Measurements from ENCODE around the gene CAMSAP2. TPM values are rescaled to one million over a fixed set of nuclear protein-coding genes. Genes with fewer than 3 reads are reported as not detected.
A peak's percentile ranks its signal among the peaks of the same experiment; 100 is the strongest.

Gene CAMSAP2
- total RNA-seq, 1 donor from 2014 or later = 10.6 TPM

DNA sequence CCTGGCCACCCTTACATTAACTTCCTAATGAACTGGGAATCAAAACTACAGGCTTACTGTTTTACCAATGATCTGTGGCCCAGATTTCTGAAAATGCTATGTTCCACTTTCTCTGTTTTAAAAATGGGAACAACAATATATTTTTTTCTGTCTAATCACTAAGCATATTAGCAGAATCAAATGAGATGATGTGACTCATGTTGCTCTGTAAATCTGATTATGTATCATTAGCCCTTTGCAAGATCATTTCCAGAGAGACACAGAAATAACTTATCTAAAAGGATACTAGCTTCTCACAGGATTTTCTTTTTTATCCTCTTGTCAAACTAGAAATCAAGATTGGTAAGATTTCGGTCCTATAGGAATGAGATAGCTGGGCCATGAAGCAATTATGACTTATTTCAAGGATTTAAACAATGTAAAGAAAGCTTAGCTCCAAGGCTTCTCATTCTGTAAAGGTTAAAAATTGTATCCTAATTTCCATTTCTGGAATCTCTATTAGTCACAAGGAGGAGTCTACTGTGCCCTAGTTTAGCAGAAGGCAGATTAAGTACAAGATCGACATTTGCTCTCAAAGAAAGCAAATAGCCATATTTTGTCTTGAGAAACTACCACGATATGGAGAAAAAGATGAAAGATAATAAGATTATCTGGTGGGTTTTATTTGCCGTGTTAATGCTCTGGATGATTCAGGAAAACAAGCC lies 32.4 kb upstream of the CAMSAP2 start:
- no peak for DNase-seq (ENCODE audit: low read depth)
- H3K4me3 ChIP-seq (ENCODE audit: low read depth, low read length) = no peak overlapping the region

GRCh38 chr1:200707116-200707515 lies 31.6 kb upstream of the CAMSAP2 start:
- H3K4me3 ChIP-seq (ENCODE audit: low read depth, low read length) = no peak overlapping the region
- DNase-seq (ENCODE audit: low read depth) = no peak
- TF ChIP-seq, protein P1, sequence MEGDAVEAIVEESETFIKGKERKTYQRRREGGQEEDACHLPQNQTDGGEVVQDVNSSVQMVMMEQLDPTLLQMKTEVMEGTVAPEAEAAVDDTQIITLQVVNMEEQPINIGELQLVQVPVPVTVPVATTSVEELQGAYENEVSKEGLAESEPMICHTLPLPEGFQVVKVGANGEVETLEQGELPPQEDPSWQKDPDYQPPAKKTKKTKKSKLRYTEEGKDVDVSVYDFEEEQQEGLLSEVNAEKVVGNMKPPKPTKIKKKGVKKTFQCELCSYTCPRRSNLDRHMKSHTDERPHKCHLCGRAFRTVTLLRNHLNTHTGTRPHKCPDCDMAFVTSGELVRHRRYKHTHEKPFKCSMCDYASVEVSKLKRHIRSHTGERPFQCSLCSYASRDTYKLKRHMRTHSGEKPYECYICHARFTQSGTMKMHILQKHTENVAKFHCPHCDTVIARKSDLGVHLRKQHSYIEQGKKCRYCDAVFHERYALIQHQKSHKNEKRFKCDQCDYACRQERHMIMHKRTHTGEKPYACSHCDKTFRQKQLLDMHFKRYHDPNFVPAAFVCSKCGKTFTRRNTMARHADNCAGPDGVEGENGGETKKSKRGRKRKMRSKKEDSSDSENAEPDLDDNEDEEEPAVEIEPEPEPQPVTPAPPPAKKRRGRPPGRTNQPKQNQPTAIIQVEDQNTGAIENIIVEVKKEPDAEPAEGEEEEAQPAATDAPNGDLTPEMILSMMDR (conservative IDR thresholded peaks at IDR 0.05; ENCODE audit: low read depth, low read length) = no peak

More for the DNA sequence above, 32.4 kb upstream of the CAMSAP2 start:
- TF ChIP-seq, protein P1 (conservative IDR thresholded peaks at IDR 0.05; ENCODE audit: low read depth, low read length) = no peak

DNA sequence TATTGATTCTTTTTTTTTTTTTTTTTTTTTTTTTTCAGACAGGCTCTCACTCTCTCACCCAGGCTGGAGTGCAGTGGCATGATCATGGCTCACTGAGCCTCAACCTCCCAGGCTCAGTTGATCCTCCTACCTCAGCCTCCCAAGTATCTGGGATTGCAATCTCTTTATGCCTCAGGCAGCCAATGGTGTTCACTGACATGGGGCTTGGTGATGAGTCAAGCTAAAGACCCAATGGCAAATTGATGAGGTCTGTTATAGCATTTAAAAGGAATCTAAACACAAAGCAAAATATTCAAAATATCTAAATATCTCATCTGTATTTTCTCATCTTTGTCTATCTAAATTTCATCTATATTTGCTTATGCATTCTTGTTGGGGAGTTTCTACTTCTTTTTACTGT lies 30.5 kb upstream of the CAMSAP2 start:
- no peak for DNase-seq (ENCODE audit: low read depth)
- TF ChIP-seq, protein P1 (conservative IDR thresholded peaks at IDR 0.05; ENCODE audit: low read depth, low read length) = no peak
- H3K4me3 ChIP-seq (ENCODE audit: low read depth, low read length) = no peak overlapping the region

DNA sequence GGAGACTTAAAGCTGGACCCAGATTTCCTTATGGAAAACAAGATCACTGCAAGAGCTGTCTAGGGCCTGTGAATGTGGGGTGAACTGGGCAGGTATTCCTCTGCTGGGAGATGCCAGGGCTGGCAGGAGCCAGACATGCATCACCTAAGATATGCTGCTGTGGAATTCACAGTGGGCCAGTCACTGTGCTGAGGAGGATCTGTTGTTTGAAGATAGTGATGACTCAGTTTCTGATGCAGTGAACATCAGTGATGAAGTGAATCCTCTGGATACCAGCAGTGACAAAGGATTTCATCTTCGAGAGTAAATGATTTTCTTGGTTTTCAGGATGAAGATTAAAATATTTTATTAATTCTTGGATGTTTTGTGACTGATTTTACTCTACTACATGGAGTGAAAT lies 29.9 kb upstream of the CAMSAP2 start:
- peak; percentile 12 for DNase-seq (ENCODE audit: low read depth)
- no peak overlapping the region for H3K4me3 ChIP-seq (ENCODE audit: low read depth, low read length)
- TF ChIP-seq, protein P1 (conservative IDR thresholded peaks at IDR 0.05; ENCODE audit: low read depth, low read length) = no peak

DNA sequence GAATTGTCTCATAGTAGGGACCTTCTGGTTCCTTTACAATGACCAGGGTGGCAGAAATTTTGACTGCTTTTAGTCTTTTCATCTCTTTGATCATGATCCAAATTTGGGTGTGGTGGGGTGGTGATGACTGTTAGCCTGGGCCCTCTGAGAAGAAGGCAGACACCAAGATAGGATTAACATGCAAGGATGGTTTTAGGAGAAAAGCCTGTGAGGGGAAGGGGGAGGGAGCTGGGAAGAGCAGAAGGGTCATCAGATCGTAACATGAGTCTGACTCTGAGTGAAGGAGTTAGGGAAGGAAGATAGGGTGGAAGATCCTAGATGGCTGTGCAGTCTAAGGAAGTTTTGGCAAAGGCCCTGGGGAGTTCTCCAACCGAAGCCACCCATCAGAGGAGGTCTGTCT lies 28.5 kb upstream of the CAMSAP2 start:
- TF ChIP-seq, protein P1 (conservative IDR thresholded peaks at IDR 0.05; ENCODE audit: low read depth, low read length) = no peak
- H3K4me3 ChIP-seq (ENCODE audit: low read depth, low read length) = no peak overlapping the region
- DNase-seq (ENCODE audit: low read depth) = no peak

DNA sequence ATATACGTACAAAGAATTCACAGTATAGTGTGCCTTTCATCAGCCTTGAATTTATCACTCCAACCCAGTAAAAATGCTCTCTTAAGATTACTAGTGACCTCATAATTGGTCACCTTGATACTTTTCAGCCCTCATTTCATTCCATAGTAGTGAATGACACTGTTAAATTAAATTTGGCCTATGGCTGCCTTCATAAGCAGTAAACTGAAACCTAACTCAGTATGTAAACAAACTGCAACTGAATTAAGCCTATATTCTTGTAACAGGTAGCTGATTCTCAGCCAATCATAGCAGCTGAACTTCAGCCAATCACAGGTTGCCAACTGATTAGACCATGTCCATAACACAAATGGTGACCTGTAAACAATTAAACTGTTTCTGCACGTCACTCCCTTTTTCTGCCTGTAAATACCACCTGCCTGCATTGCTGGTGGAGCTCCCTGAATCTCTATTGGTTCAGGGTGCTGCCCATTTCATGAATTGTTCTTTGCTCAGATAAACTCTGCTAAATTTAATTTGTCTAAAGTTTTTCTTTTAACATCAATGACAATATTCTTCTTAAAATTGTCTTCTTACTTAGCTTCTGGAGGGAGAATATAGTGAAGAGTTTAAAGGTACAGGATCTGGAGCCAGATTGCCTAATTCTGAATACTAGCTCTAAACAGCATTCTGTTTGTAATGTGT lies 24.0 kb upstream of the CAMSAP2 start:
- TF ChIP-seq, protein P1 (conservative IDR thresholded peaks at IDR 0.05; ENCODE audit: low read depth, low read length) = no peak
- no peak overlapping the region for H3K4me3 ChIP-seq (ENCODE audit: low read depth, low read length)
- no peak for DNase-seq (ENCODE audit: low read depth)
